Mesendoderm (in vitro differentiated cells): ENCODE measurements around the gene CANX.

Source experiments
- DNase-seq: peaks from one replicate; pipeline ENCODE4 v3.0.0; 2013
- H2AK5ac ChIP-seq: 2 replicates; pipeline ENCODE4 v1.6.1; 2013; ENCODE audit warnings: low read length, inconsistent platforms
- H2BK120ac ChIP-seq: 2 replicates; pipeline ENCODE4 v1.6.1; 2013; ENCODE audit warnings: low read depth, mild to moderate bottlenecking, low read length, moderate library complexity, mixed read lengths
- H2BK15ac ChIP-seq: replicated peaks from 2 replicates; pipeline ENCODE4 v1.6.1; 2013; ENCODE audit warnings: low read depth, mild to moderate bottlenecking, moderate library complexity
- H2BK5ac ChIP-seq: 2 replicates; pipeline ENCODE4 v1.6.1; 2013; ENCODE audit warnings: low read length, inconsistent platforms
- H3K18ac ChIP-seq: 2 replicates; pipeline ENCODE4 v1.6.1; 2013; ENCODE audit warnings: mild to moderate bottlenecking, low read length, mixed read lengths
- H3K23ac ChIP-seq: one replicate; pipeline ENCODE4 v1.6.1; 2013; ENCODE audit warnings: low read length
- H3K27ac ChIP-seq: 2 replicates; pipeline ENCODE4 v1.5.1; 2013; ENCODE audit warnings: low read depth, mild to moderate bottlenecking, inconsistent platforms, low read length, moderate library complexity
- H3K27me3 ChIP-seq: 2 replicates; pipeline ENCODE4 v1.6.1; 2013; ENCODE audit warnings: low read length, control low read depth, mild to moderate bottlenecking, inconsistent platforms; ENCODE audit not compliant: insufficient read depth, poor library complexity
- H3K36me3 ChIP-seq: 2 replicates; pipeline ENCODE4 v1.6.1; 2013; ENCODE audit warnings: low read length, inconsistent platforms; ENCODE audit not compliant: control insufficient read depth, insufficient read depth
- H3K4ac ChIP-seq: one replicate; pipeline ENCODE4 v1.6.1; 2013; ENCODE audit warnings: low read depth, mild to moderate bottlenecking, low read length, moderate library complexity
- H3K4me1 ChIP-seq: 2 replicates; pipeline ENCODE4 v1.6.1; 2013; ENCODE audit warnings: low read depth, low read length, inconsistent platforms; ENCODE audit not compliant: control insufficient read depth
- H3K4me2 ChIP-seq: 2 replicates; pipeline ENCODE4 v1.6.1; 2013; ENCODE audit warnings: low read length
- H3K4me3 ChIP-seq: 2 replicates; pipeline ENCODE4 v1.5.1; 2013; ENCODE audit warnings: mild to moderate bottlenecking, low read length
- H3K56ac ChIP-seq: one replicate; pipeline ENCODE4 v1.6.1; 2013; ENCODE audit warnings: low read length
- H3K79me1 ChIP-seq: 2 replicates; pipeline ENCODE4 v1.6.1; 2013; ENCODE audit warnings: low read length, inconsistent platforms
- H3K79me2 ChIP-seq: 2 replicates; pipeline ENCODE4 v1.6.1; 2013; ENCODE audit warnings: mild to moderate bottlenecking, low read length; ENCODE audit not compliant: control insufficient read depth, insufficient read depth
- H3K9ac ChIP-seq: 2 replicates; pipeline ENCODE4 v1.6.1; 2013; ENCODE audit warnings: low read length, inconsistent platforms
- H4K5ac ChIP-seq: one replicate; pipeline ENCODE4 v1.6.1; 2013; ENCODE audit warnings: low read length
- H4K8ac ChIP-seq: one replicate; pipeline ENCODE4 v1.6.1; 2013; ENCODE audit warnings: low read depth, mild to moderate bottlenecking, control low read depth, low read length, moderate library complexity
- WGBS: extraction: QIAGEN DNeasy Blood & Tissue Kit; methylation state at CpG from one replicate; pipeline ENCODE4 v1.1.7; 2013; ENCODE audit warnings: low lambda C conversion rate, missing lambda C conversion rate; ENCODE audit not compliant: insufficient coverage; ENCODE audit errors: extremely low coverage; 5-methylcytosine and 5-hydroxymethylcytosine counted together

The CANX gene

DNA sequence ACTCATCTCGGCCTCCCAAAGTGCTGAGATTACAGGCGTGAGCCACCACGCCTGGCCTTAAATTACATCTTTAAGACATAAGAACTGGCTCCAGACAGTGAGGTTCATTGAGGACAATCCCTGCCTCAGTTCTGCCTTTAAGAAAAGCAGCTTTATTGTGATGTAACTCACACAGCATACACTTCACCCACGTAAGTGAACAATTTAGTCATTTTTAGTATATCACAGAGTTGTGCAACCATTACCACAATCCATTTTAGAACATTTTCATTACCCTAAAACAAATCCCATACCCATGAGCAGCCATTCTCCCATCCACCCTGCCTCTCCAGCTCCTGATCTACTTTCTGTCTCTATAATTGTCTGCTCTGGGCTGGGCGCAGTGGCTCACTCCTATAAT lies 71.0 kb downstream of the CANX start:
- Histone ChIP-seq H3K36me3 (peaks cover 22% of the 10 kb centered on the region), H3K27ac (no peak overlapping the region), H2BK15ac (no peak overlapping the region), H3K4ac (no peak overlapping the region), H4K5ac (no peak overlapping the region), H3K79me1 (peaks cover 13% of the 10 kb centered on the region), H3K4me2 (no peak overlapping the region), H3K18ac (no peak overlapping the region), H3K4me3 (no peak overlapping the region), H2AK5ac (no peak overlapping the region), H3K9ac (no peak overlapping the region), H3K79me2 (peaks cover 15% of the 10 kb centered on the region), H3K56ac (no peak overlapping the region), H2BK120ac (no peak overlapping the region), H3K4me1 (no peaks in the 10 kb centered on the region), H4K8ac (no peak overlapping the region), H2BK5ac (no peak overlapping the region), H3K23ac (no peak overlapping the region), H3K27me3 (no peaks in the 10 kb centered on the region)
- no CpG with 5 or more reads among the region's 5 CpGs for WGBS
- no peak for DNase-seq

DNA sequence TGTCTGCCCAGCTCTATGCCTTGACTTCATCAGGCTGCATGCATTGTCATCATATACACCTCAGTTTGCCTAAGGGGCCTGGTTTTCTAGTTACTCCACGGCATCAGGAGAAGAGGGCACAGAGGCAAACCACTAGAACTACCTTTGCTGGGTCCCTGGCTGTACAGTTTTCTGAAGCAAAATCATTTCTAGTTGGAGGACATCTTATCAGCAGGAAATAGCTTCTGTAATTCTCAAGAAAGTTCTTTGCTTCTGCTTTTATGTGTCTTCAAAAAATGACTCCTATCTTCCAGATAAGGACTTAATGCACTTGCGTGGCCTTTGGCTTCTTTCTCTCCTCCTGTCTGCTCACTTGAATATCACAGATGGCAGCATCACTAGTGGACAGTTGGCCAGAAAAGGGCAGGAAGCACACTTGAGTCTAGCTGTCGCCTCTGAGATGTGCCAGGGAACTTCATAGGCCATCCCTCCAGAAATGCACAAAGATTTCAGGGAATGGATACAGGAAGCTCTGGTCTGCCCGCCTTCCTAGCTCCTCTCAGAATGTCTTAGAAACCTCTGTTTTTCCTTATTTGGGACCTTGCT lies 72.6 kb downstream of the CANX start:
- H3K4me2 ChIP-seq: no peak overlapping the region

DNA sequence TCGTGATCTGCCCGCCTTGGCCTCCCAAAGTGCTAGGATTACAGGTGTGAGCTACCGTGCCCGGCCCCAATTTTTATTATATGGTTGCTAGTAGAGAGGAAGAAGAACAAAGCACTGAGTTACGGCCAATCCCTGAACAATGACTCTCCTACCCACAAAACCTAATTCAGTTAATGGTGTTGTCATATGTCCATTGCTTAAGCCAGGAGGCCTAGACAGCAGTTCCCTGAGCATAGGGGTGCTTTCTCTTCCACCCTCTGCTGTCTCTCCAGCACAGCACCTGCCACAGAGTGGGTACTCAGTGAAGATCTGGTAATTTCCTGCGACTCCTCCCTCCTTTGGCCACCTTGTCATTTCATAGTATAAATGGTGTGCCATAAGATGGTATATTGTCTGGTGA lies 73.6 kb downstream of the CANX start:
- no peak overlapping the region for H2BK120ac ChIP-seq
- H3K56ac ChIP-seq: no peak overlapping the region
- peaks cover 17% of the 10 kb centered on the region for H3K36me3 ChIP-seq
- H3K79me1 ChIP-seq: peaks cover 8% of the 10 kb centered on the region
- H4K5ac ChIP-seq: no peak overlapping the region
- no peak overlapping the region for H3K9ac ChIP-seq
- H3K79me2 ChIP-seq: peaks cover 4% of the 10 kb centered on the region
- H3K27me3 ChIP-seq: no peaks in the 10 kb centered on the region
- H4K8ac ChIP-seq: no peak overlapping the region
- no peak overlapping the region for H3K27ac ChIP-seq
- WGBS: no CpG with 5 or more reads among the region's 6 CpGs
- no peak overlapping the region for H3K18ac ChIP-seq
- H2BK5ac ChIP-seq: no peak overlapping the region
- H3K4ac ChIP-seq: no peak overlapping the region
- no peak overlapping the region for H2BK15ac ChIP-seq
- H3K23ac ChIP-seq: no peak overlapping the region
- no peak for DNase-seq
- H3K4me3 ChIP-seq: no peak overlapping the region
- H3K4me1 ChIP-seq: no peaks in the 10 kb centered on the region
- H2AK5ac ChIP-seq: no peak overlapping the region
- H3K4me2 ChIP-seq: no peak overlapping the region

More for the DNA sequence above, 72.6 kb downstream of the CANX start:
- WGBS: no CpG with 5 or more reads among the region's 4 CpGs
- Histone ChIP-seq H3K23ac (no peak overlapping the region), H3K18ac (no peak overlapping the region), H4K5ac (no peak overlapping the region), H3K4me3 (no peak overlapping the region), H3K27ac (no peak overlapping the region), H3K27me3 (no peaks in the 10 kb centered on the region), H3K4me1 (no peaks in the 10 kb centered on the region), H3K4ac (no peak overlapping the region), H2BK15ac (no peak overlapping the region), H3K56ac (no peak overlapping the region), H3K9ac (no peak overlapping the region), H3K79me1 (peaks cover 9% of the 10 kb centered on the region), H3K36me3 (peaks cover 17% of the 10 kb centered on the region), H2BK120ac (no peak overlapping the region), H3K79me2 (peaks cover 7% of the 10 kb centered on the region), H2BK5ac (no peak overlapping the region), H2AK5ac (no peak overlapping the region), H4K8ac (no peak overlapping the region)
- no peak for DNase-seq

DNA sequence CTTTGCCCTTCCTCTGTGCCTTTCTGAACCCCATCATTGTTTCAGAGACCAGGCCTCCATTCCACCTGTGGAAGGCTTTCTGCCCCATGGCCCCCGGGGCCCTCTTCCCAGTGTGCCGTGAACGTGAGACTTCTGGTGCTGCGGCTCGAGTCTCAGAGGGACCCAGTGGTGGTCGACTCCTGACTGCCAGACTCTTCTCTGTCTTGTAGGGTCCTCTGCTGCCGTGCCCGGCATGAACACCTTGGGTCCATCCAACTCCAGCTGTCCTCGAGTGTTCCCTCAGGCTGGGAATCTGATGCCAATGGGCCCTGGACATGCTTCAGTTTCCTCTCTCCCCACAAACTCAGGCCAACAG lies 74.9 kb downstream of the CANX start:
- Histone ChIP-seq H3K4ac (no peak overlapping the region), H3K4me3 (no peak overlapping the region), H2BK120ac (no peak overlapping the region), H3K23ac (no peak overlapping the region), H4K5ac (no peak overlapping the region), H3K4me2 (no peak overlapping the region), H3K9ac (no peak overlapping the region), H2BK15ac (no peak overlapping the region), H3K18ac (no peak overlapping the region), H2AK5ac (no peak overlapping the region), H3K36me3 (peaks cover 18% of the 10 kb centered on the region), H3K56ac (no peak overlapping the region), H2BK5ac (no peak overlapping the region), H4K8ac (no peak overlapping the region), H3K27me3 (no peaks in the 10 kb centered on the region), H3K4me1 (no peaks in the 10 kb centered on the region), H3K79me2 (no peaks in the 10 kb centered on the region), H3K27ac (no peak overlapping the region), H3K79me1 (peaks cover 5% of the 10 kb centered on the region)
- DNase-seq: no peak
- no CpG with 5 or more reads among the region's 9 CpGs for WGBS

DNA sequence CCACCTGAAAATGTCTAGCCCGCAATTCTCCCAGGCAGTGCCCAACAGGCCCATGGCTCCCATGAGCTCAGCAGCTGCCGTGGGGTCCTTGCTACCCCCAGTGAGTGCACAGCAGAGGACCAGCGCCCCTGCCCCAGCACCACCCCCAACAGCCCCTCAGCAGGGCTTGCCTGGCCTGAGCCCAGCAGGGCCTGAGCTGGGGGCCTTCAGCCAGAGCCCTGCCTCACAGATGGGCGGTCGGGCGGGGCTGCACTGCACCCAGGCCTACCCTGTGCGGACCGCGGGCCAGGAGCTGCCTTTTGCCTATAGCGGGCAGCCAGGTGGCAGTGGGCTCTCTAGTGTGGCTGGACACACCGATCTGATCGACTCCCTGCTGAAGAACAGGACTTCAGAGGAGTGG lies 75.7 kb downstream of the CANX start:
- H3K4me1 ChIP-seq: no peaks in the 10 kb centered on the region
- no CpG with 5 or more reads among the region's 12 CpGs for WGBS
- no peak overlapping the region for H3K56ac ChIP-seq
- H3K27me3 ChIP-seq: no peaks in the 10 kb centered on the region
- no peak overlapping the region for H3K4me3 ChIP-seq
- no peaks in the 10 kb centered on the region for H3K79me1 ChIP-seq
- no peak overlapping the region for H3K27ac ChIP-seq
- no peak overlapping the region for H2BK15ac ChIP-seq
- no peak overlapping the region for H3K4me2 ChIP-seq
- no peak overlapping the region for H3K18ac ChIP-seq
- no peaks in the 10 kb centered on the region for H3K79me2 ChIP-seq
- peaks cover 14% of the 10 kb centered on the region for H3K36me3 ChIP-seq
- H2BK5ac ChIP-seq: no peak overlapping the region
- H4K8ac ChIP-seq: no peak overlapping the region
- H3K23ac ChIP-seq: no peak overlapping the region
- no peak for DNase-seq
- no peak overlapping the region for H2BK120ac ChIP-seq
- H3K4ac ChIP-seq: no peak overlapping the region
- H3K9ac ChIP-seq: no peak overlapping the region
- H2AK5ac ChIP-seq: no peak overlapping the region
- no peak overlapping the region for H4K5ac ChIP-seq

DNA sequence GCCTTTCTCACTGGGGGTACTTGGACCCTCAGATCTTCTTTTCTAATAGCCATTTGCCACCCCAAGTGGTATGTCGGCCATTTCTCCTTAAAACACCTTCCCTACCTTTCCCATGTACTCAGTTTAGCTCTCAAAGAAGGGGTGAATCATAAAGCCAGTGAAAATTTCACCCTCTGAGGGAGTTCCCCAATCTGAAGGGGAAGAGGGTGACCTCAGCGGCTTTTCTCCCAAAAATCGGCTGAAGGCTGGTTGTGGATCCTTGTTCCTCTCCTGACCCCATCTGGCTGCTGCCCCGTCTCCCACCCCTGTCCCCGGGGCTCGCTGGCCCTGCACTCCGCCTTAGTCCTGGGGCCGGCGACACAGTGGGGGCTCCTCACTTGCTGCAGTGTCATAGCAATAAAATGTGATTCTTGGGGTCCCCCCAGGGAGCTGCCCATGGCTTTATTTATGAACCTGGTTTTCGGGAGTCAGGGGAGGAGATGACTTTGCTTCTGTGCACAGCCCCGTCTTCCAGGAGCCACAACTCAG lies 77.7 kb downstream of the CANX start:
- H3K27me3 ChIP-seq: no peaks in the 10 kb centered on the region
- no peak overlapping the region for H2BK120ac ChIP-seq
- H2AK5ac ChIP-seq: no peak overlapping the region
- no peak overlapping the region for H4K5ac ChIP-seq
- no peak overlapping the region for H3K27ac ChIP-seq
- no peak overlapping the region for H2BK5ac ChIP-seq
- no CpG with 5 or more reads among the region's 11 CpGs for WGBS
- no peaks in the 10 kb centered on the region for H3K79me1 ChIP-seq
- H3K18ac ChIP-seq: no peak overlapping the region
- no peak overlapping the region for H3K4me3 ChIP-seq
- no peaks in the 10 kb centered on the region for H3K4me1 ChIP-seq
- H3K9ac ChIP-seq: no peak overlapping the region
- no peak overlapping the region for H3K4ac ChIP-seq
- no peak overlapping the region for H2BK15ac ChIP-seq
- H3K36me3 ChIP-seq: peaks cover 10% of the 10 kb centered on the region
- H3K23ac ChIP-seq: no peak overlapping the region
- DNase-seq: no peak
- H4K8ac ChIP-seq: no peak overlapping the region
- H3K56ac ChIP-seq: no peak overlapping the region
- no peaks in the 10 kb centered on the region for H3K79me2 ChIP-seq
- H3K4me2 ChIP-seq: no peak overlapping the region
